ENCODE data around the gene SP110.
"Not testable (repeated sequence)": the region's sequence is repeated elsewhere in the genome, so short reads cannot be mapped to it uniquely, and the experiment has no call there.

The SP110 gene

DNA sequence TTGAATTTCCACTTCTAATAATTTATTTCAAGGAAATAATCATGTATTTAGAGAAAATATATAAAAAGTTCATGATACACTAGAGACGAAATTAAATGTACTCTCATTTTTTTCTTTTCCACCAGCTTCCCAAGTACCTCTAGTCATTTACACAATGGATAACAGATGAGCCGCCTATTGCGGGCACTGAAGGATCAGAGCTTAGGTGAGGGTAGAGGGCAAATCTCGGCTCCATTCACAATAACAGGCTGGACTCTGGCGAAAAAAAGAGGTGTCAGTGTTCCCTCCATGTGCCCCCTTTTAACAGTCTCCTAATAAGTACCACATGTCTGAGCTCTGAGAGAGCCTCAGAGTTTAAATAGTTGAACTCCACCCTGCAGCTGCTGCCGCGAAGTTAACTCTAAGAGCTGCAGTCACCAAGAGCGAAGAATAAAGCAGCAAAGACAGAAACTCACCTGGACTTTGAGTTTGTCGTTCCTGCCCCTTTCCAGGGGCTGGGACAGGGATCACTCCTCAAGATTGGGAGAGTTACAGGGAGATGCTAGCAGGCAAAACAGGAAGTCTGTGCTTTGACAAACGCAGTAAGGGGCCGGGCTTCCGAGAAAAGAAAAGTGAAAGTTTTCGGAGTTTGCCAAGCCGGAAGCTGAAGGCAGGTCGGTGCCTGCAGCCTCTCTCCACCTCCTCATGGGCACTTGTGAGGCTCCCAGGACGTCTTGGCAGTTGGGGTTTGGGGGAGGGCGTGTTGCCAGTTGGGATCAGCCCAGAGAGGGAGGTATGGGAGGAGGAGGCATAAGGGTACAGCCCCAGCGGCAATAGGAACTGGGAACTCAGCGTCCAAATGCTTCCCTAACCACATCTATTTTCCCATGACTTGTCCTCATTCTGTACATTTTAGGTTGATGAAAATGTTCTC, at the start of gene SP110:
SP110 (minus strand) TSS at position 566 of the 913 bp plus-strand sequence. CDS start 3,057 bp downstream, outside the sequence.
- DNase-seq = peak; percentile 4 to 79 (median 64)

DNA sequence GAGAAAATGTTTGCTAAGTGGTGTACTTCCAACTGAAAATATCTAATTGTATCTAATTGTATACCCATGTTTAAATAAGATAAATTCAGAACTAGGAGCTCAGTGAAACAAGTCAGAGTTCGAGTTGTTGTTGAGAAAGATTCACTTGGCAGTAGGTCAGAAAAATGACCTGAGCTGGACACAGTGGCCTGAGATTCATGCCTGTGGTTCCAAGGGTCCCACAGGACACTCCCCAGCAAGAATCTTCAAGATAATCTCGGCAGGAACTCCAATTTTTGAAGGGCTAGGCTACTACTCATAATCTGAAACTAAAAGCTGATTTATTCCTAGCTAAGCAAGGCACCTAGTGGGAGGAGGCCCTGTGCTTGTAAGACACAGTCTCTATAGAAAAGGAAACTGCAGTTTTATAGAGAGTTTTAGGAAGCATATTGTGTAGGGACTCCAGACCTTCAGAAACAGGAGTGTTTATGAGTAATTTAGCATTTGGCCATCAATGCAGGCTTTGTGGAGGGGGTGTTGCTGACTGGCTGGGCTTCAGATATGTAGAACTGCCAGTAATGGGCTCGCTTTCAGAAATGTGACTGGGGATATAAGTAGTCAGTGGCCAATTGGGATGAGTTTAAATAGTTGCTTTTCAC, 48.9 kb upstream of the SP110 start:
- no peak for DNase-seq

DNA sequence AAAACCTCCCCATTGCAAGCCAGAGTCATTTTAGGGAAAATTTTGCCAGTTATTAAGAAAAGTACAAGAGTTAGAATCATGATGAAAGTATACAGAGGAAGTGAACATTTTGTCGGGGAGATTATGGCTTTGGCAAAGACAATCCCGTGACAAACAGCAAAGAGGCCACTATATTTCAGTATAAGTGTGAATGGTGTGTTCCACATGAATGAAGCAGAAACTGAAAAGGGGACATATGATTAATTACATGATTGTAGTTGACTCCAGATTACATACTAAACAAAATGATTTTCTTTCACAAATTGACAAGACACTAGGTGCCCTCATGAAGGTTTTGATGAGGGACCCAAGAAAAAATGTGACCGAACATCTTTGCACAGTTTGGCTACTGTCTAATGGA, 47.8 kb upstream of the SP110 start:
- DNase-seq = no peak

DNA sequence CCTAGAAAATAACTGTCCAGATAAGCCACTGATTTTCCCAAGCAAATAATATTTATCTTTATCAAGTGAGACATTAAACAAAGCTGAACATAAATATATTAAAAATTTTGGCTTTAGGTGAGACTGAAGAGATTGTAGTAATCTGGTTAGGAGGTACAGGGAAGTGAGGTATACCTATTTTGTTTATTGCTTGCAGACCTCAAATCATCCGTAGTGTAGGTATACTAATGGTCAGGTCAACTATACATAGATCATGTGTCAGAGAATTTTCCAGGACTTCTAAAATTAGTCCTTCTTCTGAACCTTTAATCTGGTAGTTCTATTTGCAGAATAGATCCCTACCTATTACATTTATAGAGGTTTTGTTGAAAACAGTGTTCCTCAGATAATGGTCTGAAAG, 47.3 kb upstream of the SP110 start:
- no peak for DNase-seq

DNA sequence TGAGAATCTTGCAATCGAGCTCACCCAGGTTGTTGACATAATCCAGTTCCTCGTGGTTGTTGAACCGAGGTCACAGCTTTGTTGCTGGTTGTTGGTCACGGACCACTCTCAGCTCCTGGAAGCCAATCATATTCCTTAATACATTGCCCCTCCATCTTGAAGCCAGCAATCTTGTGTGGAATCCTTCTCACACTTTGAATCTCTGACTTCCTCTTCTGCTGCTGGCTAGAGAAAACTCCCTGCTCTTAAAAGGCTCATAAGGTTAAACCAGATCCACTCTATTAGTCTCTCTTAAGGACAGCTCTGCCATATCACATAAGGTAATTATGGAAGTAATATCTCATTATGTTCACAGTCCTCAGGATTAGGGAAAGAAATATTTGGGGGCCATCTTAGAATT, 46.9 kb upstream of the SP110 start:
- no peak for DNase-seq

DNA sequence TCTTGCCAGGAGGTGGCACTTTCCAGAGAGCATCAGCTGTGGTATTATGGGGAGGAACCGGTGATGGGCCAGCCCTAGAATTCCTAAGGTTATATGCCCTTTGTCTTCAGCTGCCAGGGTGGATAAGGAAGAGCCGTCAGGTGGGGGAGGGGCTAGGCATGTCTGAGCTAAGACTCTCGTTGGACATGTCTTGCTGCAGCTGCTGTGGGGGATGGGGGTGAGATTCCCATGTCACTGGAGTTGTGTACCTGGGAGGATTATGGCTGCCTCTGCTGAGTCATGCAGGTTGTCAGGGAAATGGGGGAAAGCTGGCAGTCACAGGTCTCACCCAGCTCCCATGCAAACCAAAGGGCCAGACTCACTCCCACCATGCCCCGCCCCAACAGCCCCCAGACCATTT, 45.2 kb upstream of the SP110 start:
- DNase-seq = not testable (repeated sequence)

DNA sequence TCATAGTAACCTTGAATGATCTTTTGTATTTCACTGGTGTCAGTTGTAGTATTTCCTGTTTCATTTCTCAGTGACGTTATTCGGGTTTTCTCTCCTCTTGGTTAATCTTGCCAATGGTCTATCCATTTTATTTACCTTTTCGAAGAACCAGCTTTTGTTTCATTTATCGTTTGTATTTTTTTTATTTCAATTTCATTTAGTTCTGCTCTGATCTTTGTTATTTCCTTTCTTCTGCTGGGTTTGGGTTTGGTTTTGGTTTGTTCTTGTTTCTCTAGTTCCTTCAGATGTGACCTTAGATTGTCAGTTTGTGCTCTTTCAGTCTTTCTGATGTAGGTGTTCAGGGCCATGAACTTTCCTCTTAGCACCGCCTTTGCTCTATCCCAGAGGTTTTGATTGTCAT, 42.5 kb upstream of the SP110 start:
- no peak for DNase-seq

DNA sequence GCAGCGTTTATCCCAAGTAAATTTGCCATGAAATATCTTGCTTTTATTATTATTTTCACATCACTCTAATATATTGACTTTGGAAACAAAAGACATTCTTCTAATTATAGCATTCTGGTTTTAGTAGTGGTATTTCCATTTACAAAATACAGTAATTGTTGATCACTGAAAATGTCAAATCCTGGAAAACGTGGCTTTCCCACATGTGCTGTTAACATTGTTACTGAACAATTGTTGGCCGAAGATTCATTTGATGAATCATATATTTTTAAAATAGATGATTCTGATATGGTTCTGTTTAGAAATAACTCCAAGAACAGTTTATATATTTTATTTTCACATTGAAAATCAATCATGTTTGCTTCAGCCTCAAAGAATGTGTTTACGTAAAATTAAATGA, 38.7 kb upstream of the SP110 start:
- no peak for DNase-seq

DNA sequence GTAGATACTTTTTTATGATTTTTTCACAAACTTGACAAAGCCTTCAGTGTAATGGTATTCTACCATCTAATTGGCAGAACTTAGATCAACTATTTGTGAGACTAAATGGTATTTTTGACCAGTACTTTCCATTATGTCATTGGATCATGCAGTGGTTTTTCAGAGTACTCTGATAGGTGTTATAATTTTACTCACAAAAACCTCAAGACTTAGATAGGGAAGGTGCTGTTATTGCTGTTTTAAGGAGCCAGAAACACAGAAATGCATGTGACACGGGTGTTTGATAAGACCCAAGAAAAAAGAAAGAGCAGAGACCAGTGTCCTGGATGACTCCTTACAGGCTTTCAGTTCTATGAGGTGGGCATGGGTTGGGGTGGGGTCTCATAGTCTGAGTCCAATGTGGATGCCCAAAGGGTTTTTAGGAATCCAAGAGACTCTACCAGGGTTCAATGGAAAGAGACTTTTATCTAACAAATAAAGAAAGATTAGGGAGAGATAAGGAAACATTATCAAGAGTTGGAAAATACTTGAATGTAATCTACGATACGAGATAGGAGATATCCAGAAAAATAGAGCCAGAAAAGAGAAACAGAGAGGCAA, 37.0 kb upstream of the SP110 start:
- DNase-seq = no peak

DNA sequence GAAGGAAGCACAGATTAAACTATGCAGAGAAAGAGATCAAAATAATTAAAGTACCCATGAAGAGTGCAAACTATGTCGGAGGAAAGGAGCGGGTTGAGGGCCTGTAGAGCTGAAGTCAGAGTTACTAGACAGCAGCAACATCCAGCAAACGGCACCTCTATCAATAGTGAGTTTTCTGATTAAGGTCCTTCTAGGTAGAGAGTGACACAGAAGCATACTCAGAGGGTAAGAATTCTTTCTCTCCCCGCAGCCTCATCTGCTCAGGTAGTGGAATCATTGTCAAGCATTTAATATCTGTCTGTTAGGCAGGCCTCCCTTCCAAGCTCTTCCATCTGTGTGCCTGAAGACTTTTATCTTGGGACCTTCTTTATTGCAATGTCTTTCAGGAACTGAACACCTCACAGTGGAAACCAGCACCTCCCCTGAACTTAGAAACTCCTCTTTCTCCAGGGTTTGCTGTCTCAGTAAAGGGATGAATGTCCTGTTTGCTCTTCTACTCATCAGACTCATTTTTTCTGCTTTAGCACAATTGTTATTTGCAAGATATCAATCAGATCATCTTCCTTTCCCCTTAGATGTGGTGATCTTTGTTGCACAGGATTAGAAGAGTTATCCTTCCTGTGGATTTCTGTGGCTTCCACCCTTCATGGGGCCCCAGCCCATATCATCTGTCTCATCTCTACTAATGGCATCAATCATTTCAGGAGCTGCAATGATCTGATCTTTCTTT, 34.5 kb upstream of the SP110 start:
- DNase-seq = no peak

DNA sequence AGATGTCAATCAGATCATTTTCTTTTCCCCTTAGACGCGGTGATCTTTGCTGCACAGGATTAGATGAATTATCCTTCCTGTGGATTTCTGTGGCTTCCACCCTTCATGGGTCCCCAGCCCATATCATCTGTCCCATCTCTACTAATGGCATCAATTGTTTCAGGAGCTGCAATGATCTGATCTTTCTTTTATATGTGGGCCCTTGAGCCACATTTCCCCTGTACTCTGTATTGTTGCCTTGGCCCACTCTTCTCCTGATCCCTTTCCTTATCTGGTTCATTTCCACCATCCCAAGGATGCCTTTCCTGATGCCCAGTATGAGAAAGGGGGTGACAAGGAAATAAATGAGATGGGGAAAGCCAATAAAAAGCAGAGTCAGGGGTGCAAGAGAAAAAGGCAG, 30.4 kb upstream of the SP110 start:
- DNase-seq = no peak

DNA sequence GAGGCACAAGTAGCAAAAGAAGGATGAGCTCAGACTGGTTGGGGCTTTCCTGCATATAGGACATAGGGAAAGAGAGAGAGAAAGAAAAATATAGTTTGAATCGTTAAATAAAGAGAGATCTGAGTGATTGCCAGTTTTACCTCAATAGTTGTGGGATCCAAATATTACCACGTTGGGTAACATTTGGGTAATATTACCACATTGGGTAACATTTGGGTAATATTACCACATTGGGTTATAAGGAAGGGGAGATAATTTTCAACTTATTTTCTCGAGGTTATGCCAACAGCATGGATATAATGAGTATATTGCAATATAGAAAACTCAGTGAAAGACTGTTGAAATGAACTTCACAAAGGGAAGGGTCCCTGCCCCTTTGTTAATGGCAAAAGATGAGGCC, 26.4 kb upstream of the SP110 start:
- no peak for DNase-seq

DNA sequence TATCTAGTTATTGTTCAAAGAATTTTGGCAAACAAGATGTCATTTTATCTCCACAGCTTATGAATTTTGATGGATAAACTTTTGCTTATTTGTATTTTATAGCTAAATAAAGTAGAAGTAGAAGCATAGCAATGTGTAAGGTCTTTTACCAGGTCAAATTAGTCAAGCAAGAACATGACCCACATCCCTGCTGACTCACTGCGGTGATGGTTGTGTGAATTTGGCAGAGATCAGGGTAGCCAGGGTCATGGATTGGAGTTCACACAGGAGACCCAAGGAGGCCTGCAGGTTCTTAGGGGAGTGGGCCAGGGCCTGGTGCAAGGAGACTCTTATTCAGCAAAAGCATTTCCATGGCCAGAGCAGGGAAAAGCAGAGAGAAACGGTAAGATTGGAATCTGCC, 24.4 kb upstream of the SP110 start:
- DNase-seq = no peak

DNA sequence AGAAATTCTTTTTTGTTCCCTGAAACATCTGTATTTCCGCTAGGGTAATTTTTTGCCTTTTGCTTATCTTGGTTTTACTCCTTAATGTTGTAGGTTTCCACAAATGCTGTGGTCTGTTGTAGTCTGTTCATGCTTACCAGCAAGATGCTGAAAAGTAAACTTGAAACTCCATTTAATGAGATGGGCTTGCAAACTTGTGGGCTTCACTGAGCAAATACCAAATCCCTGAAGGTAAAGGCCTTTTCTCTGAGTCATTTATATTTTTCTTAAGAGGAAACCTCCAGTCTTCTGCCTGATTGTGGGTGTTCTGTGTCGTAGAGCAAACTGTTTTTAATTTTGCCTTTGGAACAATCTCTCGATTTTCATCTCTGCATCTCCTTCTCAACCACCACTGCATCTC, 15.1 kb upstream of the SP110 start:
- no peak for DNase-seq

DNA sequence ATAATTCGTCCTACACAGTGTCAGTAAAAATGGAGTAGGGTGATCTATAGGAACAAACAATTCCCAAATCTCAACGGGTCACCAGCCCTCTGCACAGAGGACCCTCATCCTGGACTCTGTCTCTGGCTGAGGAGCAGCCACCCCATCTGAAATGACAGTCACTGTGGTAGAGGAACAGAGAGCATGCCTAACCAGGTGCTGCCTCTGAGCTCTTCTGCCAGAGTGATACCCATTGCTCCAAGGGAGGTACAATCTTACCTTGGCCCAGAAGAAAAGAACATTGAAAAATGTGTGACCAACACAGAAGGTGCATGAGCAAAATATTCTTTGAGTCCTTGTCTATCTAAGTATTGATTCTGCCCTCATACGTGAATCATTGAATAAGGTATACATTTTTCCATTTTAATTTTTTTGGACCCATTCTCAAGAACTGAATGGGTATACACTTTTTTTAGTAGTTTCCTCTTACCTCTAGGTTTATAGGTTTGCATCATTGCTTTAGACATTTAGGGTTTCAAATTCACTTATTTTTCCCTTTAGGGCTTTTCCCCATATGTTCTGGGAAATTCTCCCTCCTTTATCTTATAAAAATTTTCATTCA, 14.4 kb upstream of the SP110 start:
- DNase-seq = no peak

DNA sequence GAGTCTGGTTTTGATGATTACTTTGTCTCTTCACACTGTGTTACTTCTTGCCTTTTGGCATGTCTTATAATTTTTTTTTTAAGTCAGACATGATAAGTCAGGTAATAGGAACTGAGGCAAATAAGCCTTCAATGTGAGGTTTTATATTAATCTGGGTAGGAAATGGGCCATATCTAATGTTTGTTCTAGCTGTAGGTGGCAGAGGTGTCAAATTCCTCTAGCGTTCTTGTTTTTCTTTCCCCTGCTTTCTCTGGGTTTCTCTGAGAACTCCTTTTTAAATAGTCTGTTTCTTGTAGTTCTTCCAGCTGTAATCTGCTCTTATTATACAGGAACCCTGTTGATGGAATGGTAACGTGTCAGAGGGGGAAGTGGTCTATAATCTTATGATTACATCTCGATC, 11.5 kb upstream of the SP110 start:
- no peak for DNase-seq

DNA sequence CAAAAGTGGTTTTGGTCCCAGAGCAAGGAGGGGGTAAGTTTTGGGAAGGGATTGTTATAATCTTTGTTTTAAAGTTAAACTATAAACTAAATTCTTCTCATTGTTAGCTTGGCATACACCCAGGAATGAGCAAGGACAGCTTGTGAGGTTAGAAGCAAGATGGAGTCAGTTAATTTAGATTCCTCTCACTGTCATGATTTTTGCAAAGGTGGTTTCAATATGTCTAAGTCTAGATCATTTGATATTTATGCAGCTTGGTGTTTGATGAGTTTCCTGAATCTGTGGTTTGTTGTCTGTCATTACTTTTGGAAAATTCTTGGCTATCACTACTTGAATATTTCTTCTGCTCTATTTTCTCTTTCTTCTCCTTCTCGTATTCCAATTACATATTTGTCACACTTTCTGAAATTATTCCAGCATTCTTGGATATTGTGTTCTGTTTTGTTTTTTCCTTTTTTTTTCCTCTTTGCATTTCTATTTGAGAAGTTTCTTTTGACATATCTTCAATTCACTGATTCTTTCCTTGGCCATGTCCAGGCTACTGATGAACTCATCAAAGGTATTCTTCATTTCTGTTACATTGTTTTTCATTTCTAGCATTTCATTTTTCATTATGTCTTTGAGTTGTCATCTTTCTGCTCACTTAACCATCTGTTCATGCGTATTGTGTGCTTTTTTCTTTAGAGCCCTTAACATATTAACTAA, 10.9 kb upstream of the SP110 start:
- DNase-seq = no peak

DNA sequence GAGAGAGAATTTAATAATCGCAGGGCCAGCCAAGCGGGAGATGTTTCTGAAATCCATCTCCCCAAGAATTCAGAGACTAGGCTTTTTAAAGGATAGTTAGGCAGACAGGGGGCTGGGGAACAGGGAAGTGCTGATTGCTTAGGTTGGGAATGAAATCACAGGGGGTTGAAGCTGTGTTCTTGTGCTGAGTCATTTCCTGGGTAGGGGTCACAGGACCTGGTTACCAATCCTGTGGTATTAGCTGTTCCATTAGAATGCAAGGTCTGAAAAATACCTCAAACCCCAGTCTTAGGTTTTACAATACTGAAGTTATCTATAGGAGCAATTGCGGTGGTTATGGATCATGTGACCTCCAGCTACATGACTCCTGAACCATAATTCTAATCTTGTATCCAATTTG, 10.3 kb upstream of the SP110 start:
- no peak for DNase-seq

DNA sequence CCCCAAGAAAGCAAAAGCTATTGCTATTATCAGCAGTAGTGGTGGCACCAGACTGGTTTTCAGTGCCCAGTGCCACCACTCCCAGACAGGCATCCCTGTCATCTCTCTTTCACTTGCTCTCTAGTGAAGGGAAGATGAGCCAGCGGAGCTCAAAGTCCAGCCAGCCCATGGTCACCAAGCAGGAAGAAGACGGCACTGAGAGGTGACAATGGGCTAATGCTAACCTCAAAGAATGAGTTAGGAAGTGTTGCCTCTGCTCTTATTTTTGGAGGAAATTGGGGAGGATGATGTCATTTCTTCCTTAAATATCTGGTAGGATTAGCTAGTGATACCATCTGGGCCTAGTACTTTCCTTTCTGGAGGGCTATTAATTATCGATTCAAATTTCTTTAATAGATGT, 7.4 kb upstream of the SP110 start:
- DNase-seq = no peak

DNA sequence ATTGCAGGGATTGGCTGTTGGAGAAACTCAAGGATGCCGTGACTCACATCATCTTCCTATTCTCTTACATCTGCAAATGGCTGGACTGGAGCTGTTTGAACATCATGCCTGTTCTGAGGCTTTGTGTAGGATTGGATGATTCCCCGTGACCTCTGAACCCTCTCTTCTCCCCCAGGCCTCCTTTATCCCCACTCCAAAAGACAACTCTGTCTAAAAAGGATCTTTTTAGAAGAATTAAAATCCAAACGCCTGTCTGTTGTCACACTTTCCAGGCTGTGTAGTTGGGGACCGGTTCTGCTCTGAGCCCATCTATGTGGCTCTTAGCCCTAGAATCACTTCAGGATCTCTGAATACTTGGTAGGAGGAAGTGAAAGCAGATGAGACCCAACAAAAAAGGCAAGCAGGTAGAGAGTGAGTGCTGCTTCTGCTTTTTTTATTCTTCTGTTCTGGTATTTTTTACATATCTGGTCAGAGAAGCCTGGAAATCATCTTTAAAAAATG, 6.3 kb upstream of the SP110 start:
- no peak for DNase-seq

DNA sequence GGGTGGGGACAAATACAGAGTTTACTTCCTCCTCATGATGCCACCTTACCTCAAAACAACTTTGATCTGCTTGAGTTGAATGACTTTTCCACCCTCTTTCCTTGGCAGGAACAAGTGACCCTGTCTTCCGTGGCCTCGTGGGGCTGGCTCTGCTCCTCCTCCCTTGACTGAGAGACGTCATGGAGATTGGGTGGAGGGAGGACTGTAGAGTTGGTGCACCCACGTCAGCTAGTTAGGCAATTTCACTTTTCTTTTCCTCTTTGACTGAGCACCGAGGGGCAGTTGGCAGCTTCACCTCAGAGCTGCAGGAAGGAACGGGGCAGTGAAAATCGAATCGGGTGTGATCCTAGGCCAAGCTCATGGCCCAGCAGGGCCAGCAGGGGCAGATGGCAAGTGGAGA, 5.7 kb upstream of the SP110 start, which contains the start of gene SP140:
SP140 (plus strand) TSS at position 251 of the 400 bp plus-strand sequence; CDS start at position 360, 109 bp downstream.
- peak in 8 of 14 donors; percentile 4 to 29 (median 16) for DNase-seq

DNA sequence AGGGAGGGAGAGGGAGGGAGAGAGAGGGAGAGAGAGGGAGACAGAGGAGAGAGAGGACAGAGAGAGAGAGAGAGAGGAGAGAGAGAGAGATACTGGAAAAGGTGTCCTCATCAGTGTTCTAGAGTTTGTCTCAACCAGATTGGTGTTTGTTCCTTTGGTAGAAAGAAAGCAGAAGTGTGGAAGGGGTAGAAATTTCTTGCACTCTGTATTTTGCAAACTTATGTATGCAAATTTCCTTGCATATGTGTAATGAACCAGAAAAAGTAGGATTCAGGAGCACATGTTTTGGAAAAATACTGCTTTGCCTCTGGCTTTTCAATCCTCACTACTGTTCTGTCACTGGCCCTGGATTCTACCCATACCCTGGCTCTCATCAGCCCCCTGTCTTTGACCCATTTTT, 4.7 kb upstream of the SP110 start:
- no peak for DNase-seq

Measured in C1 segment of cervical spinal cord (tissue), 14 donors.